HCT116 (cell line): ENCODE data around the gene KRT86. TPM values are rescaled to one million over a fixed set of nuclear protein-coding genes. Genes with fewer than 3 reads are reported as not detected.

ENCODE experiments used
- ATAC-seq: fragments of 200-7000 bp; cut with Tn5 transposase; 2 replicates; pipeline ENCODE4 v1.9.1; 2020; ENCODE audit warnings: mild to moderate bottlenecking, moderate library complexity
- BruUV-seq: library from RNA; stranded (reverse); fragments of 400-500 nt; replicated peaks from 2 replicates; lab custom pipeline; 2021; lab: Mats Ljungman, UMichigan
- CTCF ChIA-PET: fragments of 300-600 bp; sonication (Branson Sonifier 250); formaldehyde crosslinking; loops from one replicate; lab custom pipeline; 2021; ENCODE audit warnings: antibody characterized with exemption; lab: Charles Lee
- POLR2A ChIA-PET: fragments of 300-600, 350-600 bp; sonication (Branson Sonifier 250); formaldehyde crosslinking; loops from one replicate; lab custom pipeline; 2021; ENCODE audit warnings: antibody characterized with exemption; lab: Charles Lee
- RAD21 ChIA-PET, 2 experiments: fragments of 300-600 bp; sonication (Branson Sonifier 250); formaldehyde crosslinking; loops; one replicate each; lab custom pipeline; 2023; ENCODE audit warnings: low total read pairs in 2 of 2; ENCODE audit not compliant: uncharacterized antibody in 2 of 2, unreplicated experiment in 2 of 2, low non-redundant PET in 1 of 2; lab: Charles Lee
- DNase-seq: peaks from one replicate; pipeline ENCODE4 v3.0.0-alpha.2; 2010; ENCODE audit warnings: low read depth, low spot score
- H2AFZ ChIP-seq: fragments of 200-600 bp; shearing (Covaris generic), sonication (generic); 2 replicates; pipeline ENCODE4 v1.6.1; 2017; ENCODE audit warnings: low read depth, mixed run types, mixed read lengths, antibody characterized with exemption, low read length; ENCODE audit not compliant: poor library complexity, severe bottlenecking
- H3K27ac ChIP-seq: 2 replicates; pipeline ENCODE4 v1.5.1; 2012; ENCODE audit warnings: low read depth, low read length
- H3K27me3 ChIP-seq: fragments of 200-600 bp; sonication (generic); 2 replicates; pipeline ENCODE4 v1.6.1; 2016; ENCODE audit warnings: mixed run types, low read length, mixed read lengths; ENCODE audit not compliant: insufficient read depth
- H3K36me3 ChIP-seq, 2 experiments: fragments of 200-500 bp in 1 of 2; fragments of 200-600 bp in 1 of 2; sonication (Bioruptor generic) in 1 of 2; sonication (generic) in 1 of 2; 2 replicates each; pipeline versions ENCODE4 v1.5.1 to v1.6.1; 2014 to 2016; ENCODE audit warnings: low read length in 2 of 2, inconsistent platforms in 1 of 2, mixed read lengths in 1 of 2, mixed run types in 1 of 2; ENCODE audit not compliant: insufficient read depth in 2 of 2, control insufficient read depth in 1 of 2
- H3K4me1 ChIP-seq, 2 experiments: fragments of 200-600 bp in 1 of 2; sonication (generic) in 1 of 2; 2 replicates each; pipeline versions ENCODE4 v1.5.1 to v1.6.1; 2012 to 2017; ENCODE audit warnings: low read length in 2 of 2, inconsistent platforms in 1 of 2, mild to moderate bottlenecking in 1 of 2, mixed read lengths in 1 of 2, mixed run types in 1 of 2, moderate library complexity in 1 of 2; ENCODE audit not compliant: insufficient read depth in 2 of 2, control insufficient read depth in 1 of 2
- H3K4me2 ChIP-seq: fragments of 200-600 bp; sonication (generic); 2 replicates; pipeline ENCODE4 v1.6.1; 2017; ENCODE audit warnings: mixed run types, low read length, mixed read lengths
- H3K4me3 ChIP-seq, 2 experiments: fragments of 200-600 bp in 1 of 2; sonication (generic) in 1 of 2; replicated peaks in 1 of 2; 2 replicates each; pipeline ENCODE4 v1.5.1; 2011 to 2016; ENCODE audit warnings: low read length in 2 of 2, control low read depth in 1 of 2, low read depth in 1 of 2, mild to moderate bottlenecking in 1 of 2, mixed read lengths in 1 of 2, mixed run types in 1 of 2
- H3K79me2 ChIP-seq: fragments of 200-600 bp; sonication (generic); 2 replicates; pipeline ENCODE4 v1.6.1; 2017; ENCODE audit warnings: mild to moderate bottlenecking, mixed run types, low read length, moderate library complexity, mixed read lengths; ENCODE audit not compliant: insufficient read depth
- H3K9ac ChIP-seq: fragments of 200-600 bp; sonication (generic); 2 replicates; pipeline ENCODE4 v1.6.1; 2016; ENCODE audit warnings: low read length, mixed read lengths
- H3K9me2 ChIP-seq: fragments of 200-600 bp; sonication (generic), shearing (Covaris generic); 2 replicates; pipeline ENCODE4 v1.6.1; 2017; ENCODE audit warnings: mixed run types, mild to moderate bottlenecking, moderate library complexity; ENCODE audit not compliant: insufficient read depth
- H3K9me3 ChIP-seq, 2 experiments: fragments of 200-500 bp in 1 of 2; fragments of 200-600 bp in 1 of 2; sonication (Bioruptor generic) in 1 of 2; sonication (generic) in 1 of 2; 2 replicates each; pipeline ENCODE4 v1.6.1; 2014 to 2017; ENCODE audit warnings: low read length in 2 of 2, mixed read lengths in 2 of 2, inconsistent platforms in 1 of 2, low read depth in 1 of 2, mild to moderate bottlenecking in 1 of 2, mixed run types in 1 of 2, moderate library complexity in 1 of 2; ENCODE audit not compliant: control insufficient read depth in 1 of 2, insufficient read depth in 1 of 2
- H4K20me1 ChIP-seq: fragments of 200-600 bp; sonication (generic), shearing (Covaris generic); 2 replicates; pipeline ENCODE4 v1.6.1; 2017; ENCODE audit warnings: mixed run types, mild to moderate bottlenecking, moderate library complexity; ENCODE audit not compliant: insufficient read depth
- CBX3 ChIP-seq: IDR thresholded peaks from 2 replicates; pipeline ENCODE4 v1.6.1; 2012; ENCODE audit warnings: low read depth
- EGR1 ChIP-seq: IDR thresholded peaks from 2 replicates; pipeline ENCODE4 v1.6.1; 2012; ENCODE audit warnings: low read depth
- ELF1 ChIP-seq: IDR thresholded peaks from 2 replicates; pipeline ENCODE4 v1.6.1; 2012; ENCODE audit warnings: low read depth, borderline replicate concordance
- EZH2phosphoT487 ChIP-seq: fragments of 200-600 bp; IDR thresholded peaks from 2 replicates; pipeline ENCODE4 v1.6.1; 2018; ENCODE audit warnings: antibody characterized with exemption, borderline replicate concordance
- MAX ChIP-seq: IDR thresholded peaks from 2 replicates; pipeline ENCODE4 v1.6.1; 2012
- POLR2A ChIP-seq: IDR thresholded peaks from 2 replicates; pipeline ENCODE4 v1.7.0; 2011; ENCODE audit warnings: borderline replicate concordance; ENCODE audit not compliant: insufficient read depth, insufficient read length; ENCODE audit errors: extremely low read depth
- RAD21 ChIP-seq: IDR thresholded peaks from 2 replicates; pipeline ENCODE4 v1.6.1; 2012; ENCODE audit warnings: low read depth, mild to moderate bottlenecking
- REST ChIP-seq: IDR thresholded peaks from 2 replicates; pipeline ENCODE4 v1.6.1; 2012; ENCODE audit warnings: low read depth
- SRF ChIP-seq: IDR thresholded peaks from 2 replicates; pipeline ENCODE4 v1.6.1; 2012; ENCODE audit warnings: low read depth
- TCF7L2 ChIP-seq: IDR thresholded peaks from 2 replicates; pipeline ENCODE4 v1.7.0; 2011; ENCODE audit warnings: borderline replicate concordance, inconsistent platforms; ENCODE audit not compliant: insufficient read depth, insufficient read length; ENCODE audit errors: extremely low read depth
- ZFX ChIP-seq: fragments of 450-650 bp; IDR thresholded peaks from 2 replicates; pipeline ENCODE4 v1.6.1; 2017
- intact Hi-C: fragments of 100-400 bp; cut with micrococcal nuclease; formaldehyde crosslinking; loops from 2 replicates; pipeline ENCODE4 v1.10.0; 2022
- total RNA-seq: library from RNA; stranded (reverse); gene quantifications from one replicate; pipeline ENCODE4 v1.2.1, GENCODE V29; 2021; ENCODE audit not compliant: unreplicated experiment

KRT86 gene
- total RNA-seq, 1 experiment from 2014 or later = 1.5 TPM

- no peaks in the 10 kb centered on the region for H3K9me2 ChIP-seq
- RAD21 ChIA-PET = no interaction called here
- no peaks in the 10 kb centered on the region for H3K9me3 ChIP-seq
- no peaks in the 10 kb centered on the region for H3K36me3 ChIP-seq
- H3K4me3 ChIP-seq = no peak overlapping the region
- intact Hi-C loops = no loop called here
- H3K9ac ChIP-seq = no peak overlapping the region
- CTCF ChIA-PET = no interaction called here
- H4K20me1 ChIP-seq = no peaks in the 10 kb centered on the region
- no TSS peak for BruUV-seq
- DNase-seq = no peak
- peaks cover 0 to 6% of the 10 kb centered on the region in 2 experiments; a peak in 1 of 4 replicates for H3K4me1 ChIP-seq
- POLR2A ChIA-PET = no interaction called here
- no peaks in the 10 kb centered on the region for H3K79me2 ChIP-seq
- ATAC-seq = no peak
- no peak for TF ChIP-seq REST
- TF ChIP-seq CBX3 = no peak
- TF ChIP-seq POLR2A = no peak
- no peak for TF ChIP-seq MAX
- no peak for TF ChIP-seq SRF
- no peak for TF ChIP-seq ZFX
- TF ChIP-seq TCF7L2 = no peak
- no peak for TF ChIP-seq ELF1
- no peak for TF ChIP-seq EGR1
- no peak for TF ChIP-seq RAD21
- TF ChIP-seq EZH2phosphoT487 = no peak
- H2AFZ ChIP-seq = no peak overlapping the region
- no peaks in the 10 kb centered on the region; the same call in 1 of the 2 replicates for H3K27me3 ChIP-seq
- H3K27ac ChIP-seq = no peak overlapping the region
- no peak overlapping the region for H3K4me2 ChIP-seq
Observed at GRCh38 chr12:52322069-52322468, 47.6 kb downstream of the KRT86 start.
